ENCODE measurements around the gene SYNJ1. TPM values are rescaled to one million over a fixed set of nuclear protein-coding genes. Genes with fewer than 3 reads are reported as not detected.

The SYNJ1 gene
- total RNA-seq, 2 experiments from 2014 or later, result 18.7 to 21.8 TPM

Other genes starting within 250 kb of the SYNJ1 start
- under 1 TPM; 0.53 to 0.95 TPM for gene TCP10L, start 142.5 kb downstream of the SYNJ1 start, total RNA-seq
- gene CFAP298, start 115.6 kb downstream of the SYNJ1 start, total RNA-seq, result 10 to 100 TPM; 34.0 to 34.7 TPM
- gene PAXBP1, start 43.7 kb upstream of the SYNJ1 start, total RNA-seq, result 10 to 100 TPM; 46.1 to 47.9 TPM

Data from activated CD4-positive, alpha-beta memory T cell treated with anti-CD3 and anti-CD28 coated beads, Interleukin-2, amount 10 ng/mL, durations not matched to agents 7 days and 5 days (primary cell).